WI38 (cell line): ENCODE data around the gene LIG3.

Experiments
- H3K4me3 ChIP-seq: 2 replicates; pipeline ENCODE4 v1.5.1; 2011; ENCODE audit warnings: low read depth, mild to moderate bottlenecking, control low read depth, low read length
- CTCF ChIP-seq: IDR thresholded peaks from 2 replicates; pipeline ENCODE4 v1.5.1; 2012; ENCODE audit warnings: low read depth, mild to moderate bottlenecking, control low read depth, low read length

The LIG3 gene

GRCh38 chr17:35001549-35001948 is 21.2 kb downstream of the LIG3 start:
- TF ChIP-seq CTCF, result no peak
- H3K4me3 ChIP-seq, result no peak overlapping the region

- no peak for TF ChIP-seq CTCF
- no peak overlapping the region for H3K4me3 ChIP-seq
Observed at GRCh38 chr17:35002876-35003551, 22.7 kb downstream of the LIG3 start.

- no peak overlapping the region for H3K4me3 ChIP-seq
- TF ChIP-seq CTCF, result no peak
Observed at GRCh38 chr17:35003778-35004177, 23.5 kb downstream of the LIG3 start.

- TF ChIP-seq CTCF, result no peak
- no peak overlapping the region for H3K4me3 ChIP-seq
Observed at GRCh38 chr17:35006345-35006744, 26.0 kb downstream of the LIG3 start.

- no peak for TF ChIP-seq CTCF
- no peak overlapping the region for H3K4me3 ChIP-seq
Observed at GRCh38 chr17:35006961-35007360, 26.6 kb downstream of the LIG3 start.

- no peak for TF ChIP-seq CTCF
- no peak overlapping the region for H3K4me3 ChIP-seq
Observed at GRCh38 chr17:35010093-35010492, 29.8 kb downstream of the LIG3 start.

- TF ChIP-seq CTCF, result no peak
- no peak overlapping the region for H3K4me3 ChIP-seq
Observed at GRCh38 chr17:35011671-35012216, 31.4 kb downstream of the LIG3 start.
